HS-27A (cell line): Measurements from ENCODE around the gene AKR1C4.
"Not testable (repeated sequence)": the region's sequence is repeated elsewhere in the genome, so short reads cannot be mapped to it uniquely, and the experiment has no call there.

ENCODE experiments used
- DNase-seq: peaks from one replicate; pipeline ENCODE4 v3.0.0-alpha.2; 2012; ENCODE audit warnings: low read depth, missing footprints

Gene AKR1C4

GRCh38 chr10:5206799-5207198, 10.2 kb downstream of the AKR1C4 start:
- no peak for DNase-seq

DNA sequence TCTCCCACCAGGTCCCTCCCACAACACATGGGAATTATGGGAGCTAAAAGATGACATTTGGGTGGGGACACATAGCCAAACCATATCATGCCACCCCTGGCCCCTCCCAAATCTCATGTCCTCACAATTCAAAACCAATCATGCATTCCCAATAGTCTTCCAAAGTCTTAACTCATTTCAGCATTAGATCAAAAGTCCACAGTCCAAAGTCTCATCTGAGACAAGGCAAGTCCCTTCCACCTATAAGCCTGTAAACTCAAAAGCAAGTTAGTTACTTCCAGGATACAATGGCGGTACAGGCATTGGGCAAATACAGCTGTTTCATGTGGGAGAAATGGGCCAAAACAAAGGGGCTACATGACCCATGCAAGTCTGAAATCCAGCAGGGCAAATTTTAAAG, 13.1 kb downstream of the AKR1C4 start:
- DNase-seq, result not testable (repeated sequence)

- not testable (repeated sequence) for DNase-seq
Measured at GRCh38 chr10:5210261-5210660, 13.6 kb downstream of the AKR1C4 start.

DNA sequence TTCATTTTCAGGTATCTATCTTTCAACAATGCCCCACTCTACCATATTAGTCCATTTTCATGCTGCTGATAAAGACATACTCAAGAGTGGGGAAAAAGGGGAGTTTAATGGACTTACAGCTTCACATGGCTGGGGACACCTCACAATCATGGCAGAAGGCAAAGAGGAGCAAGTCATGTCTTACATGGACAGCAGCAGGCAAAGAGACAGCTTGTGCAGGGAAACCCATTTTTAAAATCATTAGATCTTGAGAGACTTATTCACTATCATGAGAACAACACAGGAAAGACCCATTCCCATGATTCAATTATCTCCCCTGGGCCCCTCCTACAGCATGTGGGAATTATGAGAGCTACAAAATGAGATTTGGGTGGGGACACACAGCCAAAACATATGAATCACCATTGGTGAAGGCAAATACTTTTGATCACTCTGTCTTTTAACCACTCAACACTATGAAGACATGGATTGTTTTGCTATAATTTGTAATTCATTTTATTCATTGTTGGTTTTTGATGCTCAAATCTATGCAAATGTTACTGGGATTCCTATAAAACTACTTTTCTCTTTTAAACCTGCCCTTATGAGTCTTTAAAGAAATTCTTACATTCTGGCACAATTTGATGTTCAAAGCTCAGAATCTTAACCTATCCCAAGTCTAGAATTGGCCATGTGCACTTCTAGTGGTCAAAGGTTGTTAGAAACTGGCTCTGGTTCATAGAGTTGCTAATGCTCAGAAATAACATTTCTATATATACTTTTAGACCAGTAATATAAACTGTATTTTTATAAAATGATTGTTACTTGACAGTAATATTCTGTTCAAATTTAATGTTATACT, 15.3 kb downstream of the AKR1C4 start:
- no peak for DNase-seq

DNA sequence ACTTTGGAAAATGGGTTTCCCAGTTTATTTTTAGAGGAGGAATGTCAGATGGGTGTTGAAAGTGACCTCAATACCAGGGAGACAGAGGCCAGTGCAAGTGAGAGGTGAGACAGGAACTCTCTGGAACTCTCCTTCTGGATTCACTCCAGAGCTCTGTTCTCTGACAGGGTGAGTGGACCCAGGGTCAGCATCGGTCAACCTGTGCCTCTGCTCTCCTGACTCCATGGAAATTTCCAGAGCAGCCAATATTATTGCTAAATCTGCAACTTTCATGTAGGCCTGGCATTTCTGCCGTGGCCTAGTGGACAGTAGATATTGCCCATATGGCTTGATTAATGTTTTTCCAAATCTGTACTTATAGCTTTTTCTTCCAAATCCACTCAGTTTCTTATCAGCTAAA, 20.2 kb downstream of the AKR1C4 start:
- DNase-seq, result no peak

DNA sequence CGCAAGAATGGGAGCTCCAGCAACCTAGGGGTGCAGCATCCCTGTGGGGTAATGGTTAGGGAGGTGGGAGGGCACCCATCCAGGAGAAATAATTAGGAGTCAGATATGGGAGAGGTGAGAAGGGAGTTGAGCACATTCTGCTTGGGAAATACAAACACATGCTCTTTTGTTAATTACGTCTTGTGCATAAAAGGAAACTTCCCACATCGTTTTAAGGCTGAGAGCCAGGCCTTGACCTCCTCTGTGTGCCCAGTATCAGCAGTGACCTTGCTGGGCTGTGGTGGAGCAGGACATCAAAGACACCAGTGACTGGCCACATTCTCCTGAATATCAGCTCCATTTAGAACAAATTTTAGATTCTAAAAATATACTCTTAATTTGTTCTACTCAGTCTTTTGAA, 22.6 kb downstream of the AKR1C4 start:
- no peak for DNase-seq

- DNase-seq, result not testable (repeated sequence)
Measured at GRCh38 chr10:5222942-5223341, 26.3 kb downstream of the AKR1C4 start.

GRCh38 chr10:5229019-5229418, 32.4 kb downstream of the AKR1C4 start:
- no peak for DNase-seq

DNA sequence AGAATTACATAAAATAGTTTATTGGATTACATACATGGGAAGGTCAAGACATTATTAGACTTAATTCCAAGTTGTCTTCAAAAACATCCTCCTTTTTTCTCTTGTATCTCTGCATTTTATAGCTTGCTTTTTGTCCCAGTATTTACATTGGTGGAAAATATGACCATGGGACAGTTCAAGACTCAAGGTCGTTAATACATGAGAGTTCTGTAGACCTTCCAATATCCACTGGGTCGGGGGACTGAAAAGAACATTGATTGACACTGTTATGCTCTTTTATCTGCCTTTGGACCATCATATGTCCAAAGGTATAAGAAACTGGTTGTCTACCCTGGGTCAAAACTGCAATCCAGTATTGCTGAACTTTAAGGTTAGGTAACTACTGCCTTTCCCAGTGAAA, 36.7 kb downstream of the AKR1C4 start:
- DNase-seq, result no peak

- DNase-seq, result no peak
Measured at GRCh38 chr10:5234106-5234860, 37.6 kb downstream of the AKR1C4 start.

- DNase-seq, result not testable (repeated sequence)
Measured at GRCh38 chr10:5237541-5237940, 40.9 kb downstream of the AKR1C4 start.

GRCh38 chr10:5242585-5242984, 45.9 kb downstream of the AKR1C4 start:
- DNase-seq, result no peak

DNA sequence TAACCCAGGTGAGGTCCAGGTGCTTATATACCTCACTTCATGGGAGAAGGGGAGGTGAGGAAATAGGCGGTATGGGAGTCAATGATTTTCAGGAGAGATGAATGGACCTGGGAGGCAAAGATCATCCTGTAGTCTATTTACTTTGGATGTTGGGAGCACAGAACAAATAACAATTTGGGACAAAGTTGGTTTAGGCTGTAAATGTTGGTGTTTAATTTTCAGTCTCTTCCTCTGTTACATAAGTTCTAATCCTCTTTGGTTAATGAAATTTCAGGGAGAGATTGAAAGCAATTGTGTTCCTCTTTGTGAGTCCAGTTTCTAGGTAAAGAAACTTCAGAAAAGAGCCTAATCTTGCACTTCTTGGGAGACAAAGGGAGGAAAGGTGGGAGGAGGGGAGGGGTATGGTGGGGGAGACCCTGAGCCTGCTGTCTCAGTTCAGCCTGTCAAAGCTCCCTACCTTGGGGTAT, 46.9 kb downstream of the AKR1C4 start:
- DNase-seq, result no peak

DNA sequence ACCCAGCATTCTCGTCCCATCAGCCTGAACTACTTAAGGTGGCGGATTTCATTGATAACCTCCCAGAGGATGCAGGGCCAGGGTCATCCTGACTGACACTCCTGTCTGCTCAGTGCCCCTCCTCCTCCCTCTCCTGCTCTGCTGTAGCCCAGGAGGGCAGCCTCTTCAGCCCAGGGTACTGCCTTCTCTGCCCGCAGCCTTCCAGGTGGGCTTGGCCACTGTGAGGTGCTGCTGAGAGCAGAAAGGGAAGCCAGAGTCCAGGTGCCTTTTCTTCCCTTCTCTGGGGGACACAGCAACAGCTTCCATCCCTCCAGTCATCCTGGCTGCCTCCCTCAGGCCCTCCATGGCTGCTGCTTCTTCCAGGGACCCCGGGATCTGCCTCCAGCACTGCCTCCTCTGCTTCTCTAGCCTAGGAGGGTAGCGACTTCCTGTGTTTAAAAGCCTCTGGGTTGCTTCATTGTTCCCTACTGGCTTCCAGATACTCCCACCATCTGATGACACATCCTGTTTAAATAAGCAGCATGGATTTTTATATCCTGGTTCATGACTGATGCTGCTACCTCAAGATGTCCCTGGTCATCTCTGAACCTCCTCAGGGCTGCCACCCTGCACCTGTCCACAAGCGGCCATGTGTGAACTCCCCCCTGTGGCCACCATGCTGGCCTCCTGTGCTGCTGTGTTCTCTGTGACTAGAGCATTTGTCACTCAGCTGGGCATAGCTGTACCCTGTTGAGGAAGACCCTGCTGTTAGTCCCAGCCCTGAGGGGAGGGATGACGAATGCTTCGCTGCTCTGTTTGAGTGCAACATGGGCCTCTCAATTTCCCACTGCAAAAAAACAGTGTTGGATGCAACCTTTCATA, 55.8 kb downstream of the AKR1C4 start:
- no peak for DNase-seq

GRCh38 chr10:5254488-5254887, 57.9 kb downstream of the AKR1C4 start:
- DNase-seq, result no peak

DNA sequence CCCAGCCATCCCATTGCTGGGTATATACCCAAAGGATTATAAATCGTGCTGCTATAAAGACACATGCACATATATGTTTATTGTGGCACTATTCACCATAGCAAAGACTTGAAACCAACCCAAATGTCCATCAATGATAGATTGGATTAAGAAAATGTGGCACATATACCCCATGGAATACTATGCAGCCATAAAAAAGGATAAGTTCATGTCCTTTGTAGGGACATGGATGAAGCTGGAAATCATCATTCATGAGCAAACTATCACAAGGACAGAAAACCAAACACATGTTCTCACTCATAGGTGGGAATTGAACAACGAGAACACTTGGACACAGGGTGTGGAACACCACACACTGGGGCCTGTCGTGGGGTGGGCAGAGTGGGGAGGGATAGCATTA, 61.1 kb downstream of the AKR1C4 start:
- not testable (repeated sequence) for DNase-seq

- DNase-seq, result no peak
Measured at GRCh38 chr10:5259132-5259951, 62.7 kb downstream of the AKR1C4 start.

GRCh38 chr10:5259952-5260578, 63.4 kb downstream of the AKR1C4 start:
- no peak for DNase-seq

- DNase-seq, result no peak
Measured at GRCh38 chr10:5260828-5261227, 64.2 kb downstream of the AKR1C4 start.

- DNase-seq, result no peak
Measured at GRCh38 chr10:5265139-5265538, 68.5 kb downstream of the AKR1C4 start.

DNA sequence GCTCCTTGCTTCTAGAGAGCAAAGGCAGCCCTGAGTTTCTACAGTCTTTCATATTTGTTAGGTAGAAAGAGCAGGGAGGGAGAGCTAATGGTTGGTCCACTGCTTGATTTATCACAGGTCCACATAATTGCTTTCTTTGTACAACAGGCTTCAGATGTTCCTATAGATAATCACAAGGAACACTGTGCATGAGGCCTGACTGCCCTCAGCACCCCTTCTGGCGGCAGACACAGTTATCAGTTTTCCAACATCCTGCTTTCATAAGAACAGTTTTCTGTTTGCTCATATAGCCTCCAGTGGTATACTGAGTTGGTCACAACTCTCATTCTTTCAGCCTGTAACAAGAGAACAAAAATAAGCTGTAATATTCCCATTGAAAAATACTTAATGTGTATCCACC, 69.7 kb downstream of the AKR1C4 start:
- no peak for DNase-seq
